ENCODE measurements around the gene IL17RE.

Gene IL17RE

DNA sequence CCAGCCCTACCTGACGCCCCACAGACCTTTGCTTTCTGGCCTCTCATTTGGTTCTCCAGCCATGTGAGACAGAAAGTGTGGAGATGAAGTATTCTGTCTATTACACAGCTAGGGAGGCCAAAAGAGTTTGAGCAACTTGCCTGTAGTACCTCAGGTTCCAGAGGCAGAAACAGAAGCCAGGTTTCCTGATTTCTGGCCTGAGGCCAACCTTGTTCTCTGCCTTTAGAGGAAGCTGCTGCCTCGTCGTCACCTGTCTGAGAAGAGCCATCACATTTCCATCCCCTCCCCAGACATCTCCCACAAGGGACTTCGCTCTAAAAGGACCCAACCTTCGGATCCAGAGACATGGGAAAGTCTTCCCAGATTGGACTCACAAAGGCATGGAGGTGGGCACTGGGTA is 3.8 kb downstream of the IL17RE start:
- TF ChIP-seq, protein P1, sequence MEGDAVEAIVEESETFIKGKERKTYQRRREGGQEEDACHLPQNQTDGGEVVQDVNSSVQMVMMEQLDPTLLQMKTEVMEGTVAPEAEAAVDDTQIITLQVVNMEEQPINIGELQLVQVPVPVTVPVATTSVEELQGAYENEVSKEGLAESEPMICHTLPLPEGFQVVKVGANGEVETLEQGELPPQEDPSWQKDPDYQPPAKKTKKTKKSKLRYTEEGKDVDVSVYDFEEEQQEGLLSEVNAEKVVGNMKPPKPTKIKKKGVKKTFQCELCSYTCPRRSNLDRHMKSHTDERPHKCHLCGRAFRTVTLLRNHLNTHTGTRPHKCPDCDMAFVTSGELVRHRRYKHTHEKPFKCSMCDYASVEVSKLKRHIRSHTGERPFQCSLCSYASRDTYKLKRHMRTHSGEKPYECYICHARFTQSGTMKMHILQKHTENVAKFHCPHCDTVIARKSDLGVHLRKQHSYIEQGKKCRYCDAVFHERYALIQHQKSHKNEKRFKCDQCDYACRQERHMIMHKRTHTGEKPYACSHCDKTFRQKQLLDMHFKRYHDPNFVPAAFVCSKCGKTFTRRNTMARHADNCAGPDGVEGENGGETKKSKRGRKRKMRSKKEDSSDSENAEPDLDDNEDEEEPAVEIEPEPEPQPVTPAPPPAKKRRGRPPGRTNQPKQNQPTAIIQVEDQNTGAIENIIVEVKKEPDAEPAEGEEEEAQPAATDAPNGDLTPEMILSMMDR (IDR thresholded peaks at IDR 0.05; ENCODE audit: low read depth, low read length): no peak
- in situ Hi-C loops (cut with HindIII; ENCODE audit: low sequenced_read_pairs): no loop called here
- H3K4me3 ChIP-seq (ENCODE audit: low read depth, low read length): no peak overlapping the region
- DNase-seq (ENCODE audit: low read depth, low spot score): no peak

DNA sequence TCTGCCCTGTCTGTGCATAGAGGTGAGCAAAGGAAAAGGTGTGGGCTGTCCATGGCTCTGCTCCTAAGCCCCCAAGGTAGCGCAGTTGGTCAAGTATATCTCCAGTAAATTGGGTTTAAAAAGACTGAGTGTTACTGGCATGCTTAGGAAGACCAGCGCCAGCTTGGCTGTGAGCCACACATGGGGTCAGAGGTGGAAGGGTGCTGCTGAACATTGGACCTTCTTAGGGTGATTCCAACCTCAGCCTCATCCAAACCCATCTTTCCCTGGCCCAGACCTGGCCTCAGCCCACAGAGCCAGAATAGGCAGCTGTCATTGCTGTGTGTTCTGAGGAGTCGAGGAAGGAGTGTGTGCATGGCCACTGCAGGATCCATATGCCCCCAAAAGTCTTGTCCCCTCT is 5.6 kb downstream of the IL17RE start:
- TF ChIP-seq, protein P1 (IDR thresholded peaks at IDR 0.05; ENCODE audit: low read depth, low read length): no peak
- no peak for DNase-seq (ENCODE audit: low read depth, low spot score)
- H3K4me3 ChIP-seq (ENCODE audit: low read depth, low read length): no peak overlapping the region
- in situ Hi-C loops (cut with HindIII; ENCODE audit: low sequenced_read_pairs): no loop called here

DNA sequence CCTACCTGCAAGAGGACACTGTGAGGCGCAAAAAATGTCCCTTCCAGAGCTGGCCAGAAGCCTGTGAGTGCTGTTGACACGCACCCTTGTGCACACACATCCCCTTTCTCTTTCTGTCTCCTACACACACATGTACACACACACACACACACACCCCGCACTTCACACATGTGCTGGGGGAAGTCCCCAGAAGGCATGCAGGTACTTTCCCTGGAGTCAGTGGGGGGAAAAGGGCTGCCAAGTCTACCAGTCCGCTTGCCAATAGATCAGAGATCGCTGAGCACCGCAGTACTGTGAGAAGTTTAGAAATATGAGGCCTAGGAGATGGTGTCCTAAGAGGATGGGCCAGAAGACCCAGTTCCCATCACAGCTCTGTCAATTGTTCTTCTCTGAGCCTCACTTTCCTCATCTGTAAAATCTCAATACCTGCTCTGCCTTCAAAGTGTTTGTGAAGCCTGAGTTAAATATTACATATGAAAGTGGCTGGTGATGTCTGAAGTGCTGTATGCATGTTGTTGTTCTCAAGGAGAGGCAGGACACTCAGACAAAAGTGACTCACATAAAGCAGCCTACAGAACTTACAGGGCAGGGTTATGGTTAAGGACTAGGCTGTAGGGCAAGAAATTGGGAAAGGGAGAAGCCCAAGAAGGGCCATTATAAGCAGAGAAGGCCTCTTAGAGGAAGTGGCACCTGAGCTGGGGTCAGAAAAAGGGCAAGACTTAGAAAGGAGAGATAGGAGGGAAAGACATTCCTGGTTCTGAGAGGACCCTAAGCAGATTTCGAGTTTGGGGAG is 6.8 kb downstream of the IL17RE start:
- TF ChIP-seq, protein P1 (IDR thresholded peaks at IDR 0.05; ENCODE audit: low read depth, low read length): no peak
- H3K4me3 ChIP-seq (ENCODE audit: low read depth, low read length): no peak overlapping the region
- no peak for DNase-seq (ENCODE audit: low read depth, low spot score)
- in situ Hi-C loops (cut with HindIII; ENCODE audit: low sequenced_read_pairs): no loop called here

DNA sequence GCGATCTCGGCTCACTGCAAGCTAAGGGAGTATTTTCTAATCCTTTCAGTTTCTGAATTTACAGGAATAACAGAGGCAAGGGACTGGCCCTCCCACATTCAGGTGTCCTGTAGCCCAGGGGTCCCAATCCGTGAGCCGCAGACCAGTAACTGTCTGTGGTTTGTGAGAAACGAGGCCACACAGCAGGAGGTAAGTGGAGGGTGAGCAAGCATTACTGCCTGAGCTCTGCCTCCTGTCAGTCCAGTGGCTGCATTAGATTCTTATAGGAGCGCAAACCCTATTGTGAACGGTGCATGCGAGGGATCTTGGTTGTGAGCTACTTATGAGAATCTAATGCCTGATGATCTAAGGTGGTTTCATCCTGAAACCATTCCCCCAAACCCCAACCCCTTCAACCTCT is 9.2 kb downstream of the IL17RE start:
- in situ Hi-C loops (cut with HindIII; ENCODE audit: low sequenced_read_pairs): no loop called here
- H3K4me3 ChIP-seq (ENCODE audit: low read depth, low read length): no peak overlapping the region
- DNase-seq (ENCODE audit: low read depth, low spot score): no peak
- TF ChIP-seq, protein P1 (IDR thresholded peaks at IDR 0.05; ENCODE audit: low read depth, low read length): no peak

DNA sequence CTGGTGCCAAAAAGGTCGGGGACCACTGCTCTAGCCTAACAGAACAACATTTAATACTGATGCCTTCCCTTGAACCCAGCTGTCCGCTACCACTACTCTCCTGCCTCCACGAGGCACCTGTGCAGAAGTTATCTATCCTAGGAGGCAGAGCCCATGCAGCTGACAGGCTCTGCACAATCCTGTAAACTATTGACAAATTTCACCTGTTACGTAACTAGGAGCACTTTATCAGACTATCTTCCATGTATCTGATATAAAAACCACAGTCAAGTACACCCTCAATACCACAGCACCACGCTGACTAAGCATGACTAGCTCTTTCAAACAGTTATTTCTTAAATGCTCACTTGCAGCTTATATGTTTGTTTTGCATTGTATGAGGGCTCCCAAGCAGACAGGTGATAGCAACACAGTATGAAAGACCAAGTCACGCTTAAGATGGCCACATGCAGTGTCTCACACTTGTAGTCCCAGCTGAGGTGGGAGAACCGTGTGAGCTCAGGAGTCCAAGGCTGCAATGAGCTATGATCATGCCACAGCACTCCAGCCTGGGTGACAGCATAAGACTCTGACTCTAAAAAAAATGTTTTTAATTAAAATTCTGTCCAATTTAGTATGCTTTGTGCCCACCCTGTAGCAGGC is 9.8 kb downstream of the IL17RE start:
- no peak overlapping the region for H3K4me3 ChIP-seq (ENCODE audit: low read depth, low read length)
- TF ChIP-seq, protein P1 (IDR thresholded peaks at IDR 0.05; ENCODE audit: low read depth, low read length): no peak
- in situ Hi-C loops (cut with HindIII; ENCODE audit: low sequenced_read_pairs): no loop called here
- DNase-seq (ENCODE audit: low read depth, low spot score): peak; percentile 62

DNA sequence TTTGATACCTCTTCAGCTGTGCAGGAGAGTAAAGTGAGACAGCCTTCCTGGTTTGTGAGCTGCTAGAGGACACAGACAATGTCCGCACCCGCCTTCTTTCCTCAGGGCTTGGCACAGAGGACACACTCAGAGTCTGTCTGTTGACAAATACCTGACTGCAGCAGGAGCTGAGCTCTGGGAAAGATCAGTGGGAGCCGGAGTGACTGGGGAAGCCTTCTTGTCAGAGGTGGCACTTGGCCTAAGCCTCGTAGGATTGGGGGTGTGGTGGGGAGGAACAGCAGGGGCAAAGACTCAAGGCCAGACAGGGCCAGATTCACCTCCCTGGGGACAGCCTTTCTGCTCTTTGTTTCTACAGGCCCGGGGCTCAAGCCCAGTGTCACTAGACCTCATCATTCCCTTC is 11.0 kb downstream of the IL17RE start:
- TF ChIP-seq, protein P1 (IDR thresholded peaks at IDR 0.05; ENCODE audit: low read depth, low read length): no peak
- no peak overlapping the region for H3K4me3 ChIP-seq (ENCODE audit: low read depth, low read length)
- DNase-seq (ENCODE audit: low read depth, low spot score): no peak
- in situ Hi-C loops (cut with HindIII; ENCODE audit: low sequenced_read_pairs): no loop called here
